Fibroblast of mammary gland (primary cell): ENCODE results near the gene LAMP1.
"Not testable (repeated sequence)": the region's sequence is repeated elsewhere in the genome, so short reads cannot be mapped to it uniquely, and the experiment has no call there.

ENCODE experiments used
- DNase-seq: peaks from one replicate; pipeline ENCODE4 v3.0.0-alpha.2; 2010; ENCODE audit warnings: low read depth
- H3K4me3 ChIP-seq: 2 replicates; pipeline ENCODE4 v1.5.1; 2011; ENCODE audit warnings: low read depth, mild to moderate bottlenecking, low read length, moderate library complexity; ENCODE audit not compliant: control insufficient read depth
- CTCF ChIP-seq: conservative IDR thresholded peaks from 2 replicates; pipeline ENCODE4 v1.5.1; 2011; ENCODE audit warnings: low read depth, low read length, inconsistent platforms; ENCODE audit not compliant: control insufficient read depth, insufficient read depth

The LAMP1 gene

GRCh38 chr13:113369881-113370280 is 72.8 kb downstream of the LAMP1 start:
- no peak overlapping the region for H3K4me3 ChIP-seq
- no peak for DNase-seq

GRCh38 chr13:113371061-113371460 is 74.0 kb downstream of the LAMP1 start:
- no peak for DNase-seq
- TF ChIP-seq CTCF: no peak
- H3K4me3 ChIP-seq: no peak overlapping the region

More at GRCh38 chr13:113369881-113370280, 72.8 kb downstream of the LAMP1 start:
- no peak for TF ChIP-seq CTCF

GRCh38 chr13:113371701-113372100 is 74.7 kb downstream of the LAMP1 start:
- not testable (repeated sequence) for DNase-seq, H3K4me3 ChIP-seq
